NCI-H1048 (cell line): Measurements from ENCODE around the gene KIAA0586.
"Not testable (repeated sequence)": the region's sequence is repeated elsewhere in the genome, so short reads cannot be mapped to it uniquely, and the experiment has no call there.

ENCODE experiments used
- DNase-seq: peaks from one replicate; lab custom pipeline; 2025; lab: John Stamatoyannopoulos, UW

KIAA0586 gene

DNA sequence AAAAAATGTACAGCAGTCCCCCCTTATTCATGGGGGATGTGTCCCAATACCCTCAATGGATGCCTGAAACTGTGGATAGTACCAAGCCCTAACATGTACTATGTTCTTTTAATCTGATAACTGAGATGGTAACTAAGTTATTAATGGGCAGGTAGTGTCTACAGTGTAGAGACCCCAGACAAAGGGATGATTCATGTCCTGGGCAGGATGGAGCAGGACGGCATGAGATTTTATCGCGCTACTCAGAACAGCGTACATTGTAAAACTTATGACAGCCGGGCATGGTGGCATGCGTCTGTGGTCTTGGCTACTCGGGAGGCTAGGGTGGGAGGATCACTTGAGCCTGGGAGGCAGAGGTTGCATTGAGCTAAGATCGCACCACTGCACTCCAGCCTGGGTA, 37.1 kb downstream of the KIAA0586 start:
- DNase-seq = no peak

DNA sequence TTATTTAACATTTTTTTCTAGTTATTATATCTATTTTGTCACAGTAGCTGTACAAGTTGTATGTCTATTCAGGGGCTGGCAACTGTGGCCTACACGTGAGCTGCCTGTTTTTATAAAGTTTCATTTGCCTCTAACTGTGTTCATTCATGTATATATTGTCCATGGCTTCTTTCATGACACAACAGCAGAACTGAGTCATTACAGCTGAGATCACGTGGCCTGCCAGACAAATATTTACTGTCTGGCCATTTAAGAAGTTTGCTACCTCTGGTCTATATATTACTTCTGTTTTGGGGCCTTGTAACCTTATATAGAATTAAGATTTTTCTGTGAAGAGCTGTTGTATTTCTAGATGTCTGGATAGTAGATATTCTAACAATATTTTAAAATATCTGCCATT, 37.9 kb downstream of the KIAA0586 start:
- no peak for DNase-seq

DNA sequence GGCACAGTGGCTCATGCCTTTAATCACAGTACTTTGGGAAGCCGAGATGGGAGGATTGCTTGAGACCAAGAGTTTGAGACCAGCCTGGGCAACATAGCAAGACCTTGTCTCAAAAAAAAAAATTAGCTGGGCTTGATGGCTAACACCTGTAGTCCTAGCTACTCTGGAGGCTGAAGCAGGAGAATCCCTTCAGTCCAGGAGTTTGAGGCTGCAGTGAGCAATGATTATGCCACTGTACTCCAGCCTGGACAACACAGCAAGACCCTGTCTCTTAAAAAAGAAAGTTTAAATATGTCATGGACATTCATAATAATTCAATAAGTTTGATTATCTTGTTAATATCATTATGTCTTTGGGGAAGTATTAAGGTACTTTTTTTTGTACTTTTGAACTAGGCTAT, 38.9 kb downstream of the KIAA0586 start:
- DNase-seq = no peak

DNA sequence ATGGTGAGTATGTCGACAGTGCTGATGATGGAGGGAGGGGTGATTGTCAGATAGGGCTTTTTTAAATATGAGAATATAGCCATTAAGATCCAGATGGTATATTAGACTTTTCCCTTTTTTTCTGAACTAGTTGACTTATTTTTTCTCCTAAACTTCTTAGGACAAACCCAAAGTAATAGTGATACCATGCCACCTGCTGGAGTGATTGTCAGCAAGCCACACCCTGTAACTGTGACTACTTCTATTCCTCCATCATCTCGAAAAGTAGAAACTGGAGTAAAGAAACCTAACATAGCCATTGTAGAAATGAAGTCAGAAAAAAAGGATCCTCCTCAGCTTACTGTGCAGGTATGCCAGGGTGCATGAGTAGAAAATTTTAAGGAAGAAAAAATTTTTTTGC, 40.1 kb downstream of the KIAA0586 start:
- no peak for DNase-seq

DNA sequence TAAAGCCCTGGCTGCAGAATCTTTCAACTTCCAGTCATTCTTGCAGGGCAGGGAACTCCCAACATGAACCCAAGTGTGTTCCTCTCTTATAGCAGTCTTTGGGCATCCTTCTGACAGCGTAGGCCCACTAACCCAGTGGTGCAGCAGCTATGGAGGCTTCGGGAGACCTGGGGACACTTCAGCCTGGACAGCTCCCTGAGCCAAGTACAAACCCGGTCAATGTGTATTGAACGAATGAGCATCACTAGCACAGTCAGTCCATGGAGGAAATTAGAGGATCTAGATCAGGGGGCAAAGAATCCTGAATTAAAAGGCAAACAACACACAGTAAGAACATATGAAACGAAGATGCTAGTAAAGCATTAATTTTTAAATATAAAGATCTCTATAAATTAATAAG, 41.8 kb downstream of the KIAA0586 start:
- no peak for DNase-seq

DNA sequence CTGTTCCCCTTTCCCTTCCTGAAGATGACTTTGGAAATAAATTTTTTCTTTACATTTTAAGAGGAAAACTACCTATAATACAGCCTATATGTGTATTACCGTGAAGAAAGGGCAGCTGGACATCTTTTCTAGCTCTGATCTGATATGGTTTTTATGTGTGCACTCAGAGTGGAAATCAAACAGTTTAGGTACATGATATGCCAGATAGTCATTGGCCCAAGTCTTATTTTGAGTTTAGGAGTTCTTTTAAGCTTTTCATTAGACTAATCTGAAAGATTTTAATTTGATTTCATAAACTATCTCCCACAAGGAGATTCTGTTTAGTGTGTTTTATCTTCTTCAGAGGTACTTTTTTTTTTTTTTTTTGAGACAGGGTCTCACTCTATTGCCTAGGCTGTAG, 48.8 kb downstream of the KIAA0586 start:
- no peak for DNase-seq

DNA sequence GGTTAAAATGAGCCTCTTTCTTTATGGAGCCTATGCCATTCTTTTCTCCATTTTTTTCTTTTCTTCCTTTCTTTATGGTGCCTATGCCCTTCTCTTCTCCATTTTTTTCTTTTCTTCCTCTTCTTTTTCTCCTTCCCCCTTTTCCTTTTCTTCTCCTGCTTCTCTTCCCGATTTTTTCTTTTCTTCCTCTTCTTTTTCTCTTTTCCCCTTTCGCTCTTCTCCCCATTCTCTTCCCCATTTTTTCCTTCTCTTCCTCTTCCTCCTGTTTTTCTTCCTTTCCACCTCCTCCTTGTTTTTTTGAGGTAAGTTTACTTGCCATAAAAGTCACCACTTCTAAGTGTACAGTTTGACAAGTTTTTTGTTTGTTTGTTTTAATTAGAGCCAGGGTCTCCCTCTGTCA, 50.1 kb downstream of the KIAA0586 start:
- no peak for DNase-seq

DNA sequence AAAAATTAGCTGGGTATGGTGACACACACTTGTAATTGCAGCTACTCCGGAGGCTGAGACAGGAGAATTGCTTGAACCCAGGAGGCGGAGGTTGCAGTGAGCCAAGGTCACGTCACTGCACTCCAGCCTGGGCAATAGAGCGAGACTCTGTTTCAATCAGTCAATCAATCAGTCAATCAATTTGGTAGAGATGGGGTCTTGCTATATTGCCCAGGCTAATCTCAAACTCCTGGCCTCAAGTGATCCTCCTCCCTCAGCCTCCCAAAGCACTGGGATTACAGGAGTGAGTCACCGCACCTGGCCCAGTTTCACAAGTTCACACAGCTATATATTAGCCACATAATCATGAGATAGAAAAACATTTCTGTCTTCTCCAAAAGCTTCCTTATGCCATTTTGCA, 50.8 kb downstream of the KIAA0586 start:
- not testable (repeated sequence) for DNase-seq

DNA sequence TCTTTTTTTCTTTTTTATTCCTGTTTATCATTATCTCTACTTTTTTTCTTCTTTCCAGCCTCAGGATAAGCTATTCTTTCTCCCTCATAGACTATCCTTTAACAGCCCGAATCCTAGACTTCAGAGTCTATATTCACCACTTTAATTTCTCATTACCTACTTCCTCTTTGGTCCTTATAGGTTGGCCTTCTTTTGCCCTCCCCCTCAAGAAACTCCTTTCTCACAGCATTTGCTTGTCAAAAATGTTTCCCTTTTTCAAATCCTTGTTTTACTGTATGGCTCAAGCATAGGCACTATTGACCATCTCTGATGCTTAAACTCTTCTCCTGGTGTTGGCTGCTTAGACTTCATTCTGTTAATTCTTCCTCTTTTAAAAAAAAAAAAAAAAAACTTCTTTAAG, 52.5 kb downstream of the KIAA0586 start:
- no peak for DNase-seq

DNA sequence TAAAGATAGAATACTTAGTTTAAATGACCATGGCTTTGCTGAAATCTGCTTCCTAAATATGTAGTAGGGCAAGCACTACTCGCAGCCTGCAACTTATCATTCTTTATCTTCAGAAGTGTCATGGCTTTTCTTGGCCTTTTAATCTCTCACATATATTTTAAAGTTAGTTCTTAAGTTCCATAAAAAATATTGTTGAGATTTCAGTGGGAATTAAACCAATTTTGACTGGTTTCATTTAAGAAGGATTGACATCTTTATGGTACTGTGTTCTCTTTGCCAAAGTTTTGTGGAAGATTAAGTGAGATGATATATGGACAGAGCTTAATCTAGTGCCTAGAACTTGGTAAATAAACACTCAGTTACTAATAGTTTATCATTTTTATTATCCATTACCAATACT, 56.7 kb downstream of the KIAA0586 start:
- no peak for DNase-seq

DNA sequence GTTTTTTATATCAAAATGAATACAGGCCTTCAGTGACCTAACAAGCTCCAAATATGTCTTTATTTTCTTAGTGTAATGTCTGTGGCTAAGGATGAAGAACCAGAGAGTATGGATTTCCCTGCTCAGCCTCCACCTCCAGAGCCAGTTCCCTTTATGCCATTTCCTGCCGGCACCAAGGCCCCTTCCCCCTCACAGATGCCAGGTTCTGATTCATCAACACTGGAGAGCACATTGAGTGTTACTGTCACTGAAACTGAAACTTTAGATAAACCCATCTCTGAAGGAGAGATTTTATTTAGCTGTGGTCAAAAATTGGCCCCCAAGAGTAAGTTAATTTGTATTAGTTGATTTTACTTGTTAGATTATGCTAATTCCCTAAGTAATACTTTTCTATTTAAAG, 61.0 kb downstream of the KIAA0586 start:
- DNase-seq = no peak

DNA sequence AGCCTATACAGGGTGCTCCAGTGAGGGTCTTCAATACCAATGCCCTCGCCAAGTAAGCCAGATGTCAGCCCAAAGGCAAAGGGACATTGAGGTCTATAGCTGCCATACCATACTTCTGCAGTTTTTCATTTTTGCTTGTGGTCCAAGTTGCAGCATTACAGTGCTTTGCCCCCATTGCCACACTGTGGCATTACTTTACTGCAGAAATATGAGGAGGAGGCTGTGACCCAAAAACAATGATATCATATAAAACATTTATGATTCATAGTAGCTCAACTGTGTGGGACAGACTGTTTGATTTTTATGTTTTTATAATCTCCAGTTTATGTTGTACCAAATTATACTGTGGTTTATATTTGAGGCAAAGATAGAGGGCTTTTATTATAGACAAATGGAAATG, 64.1 kb downstream of the KIAA0586 start:
- no peak for DNase-seq

DNA sequence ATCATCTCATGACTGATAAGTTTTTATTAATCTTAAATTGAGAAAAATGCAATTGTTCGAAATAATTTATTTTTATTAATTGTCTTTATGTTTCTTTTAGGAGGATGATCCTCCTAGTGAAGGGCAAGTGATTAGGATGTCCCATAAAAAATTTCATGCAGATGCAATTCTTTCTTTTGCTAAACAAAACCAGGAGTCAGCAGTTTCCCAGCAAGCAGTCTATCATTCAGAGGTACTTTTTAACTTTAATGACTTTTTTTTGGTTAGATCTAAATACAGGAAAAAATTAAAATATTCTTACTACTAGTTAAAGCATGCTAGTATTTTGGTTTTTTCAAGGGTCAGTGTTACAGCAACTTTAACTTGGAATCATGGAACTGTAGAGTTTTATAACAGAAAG, 64.5 kb downstream of the KIAA0586 start:
- DNase-seq = no peak

DNA sequence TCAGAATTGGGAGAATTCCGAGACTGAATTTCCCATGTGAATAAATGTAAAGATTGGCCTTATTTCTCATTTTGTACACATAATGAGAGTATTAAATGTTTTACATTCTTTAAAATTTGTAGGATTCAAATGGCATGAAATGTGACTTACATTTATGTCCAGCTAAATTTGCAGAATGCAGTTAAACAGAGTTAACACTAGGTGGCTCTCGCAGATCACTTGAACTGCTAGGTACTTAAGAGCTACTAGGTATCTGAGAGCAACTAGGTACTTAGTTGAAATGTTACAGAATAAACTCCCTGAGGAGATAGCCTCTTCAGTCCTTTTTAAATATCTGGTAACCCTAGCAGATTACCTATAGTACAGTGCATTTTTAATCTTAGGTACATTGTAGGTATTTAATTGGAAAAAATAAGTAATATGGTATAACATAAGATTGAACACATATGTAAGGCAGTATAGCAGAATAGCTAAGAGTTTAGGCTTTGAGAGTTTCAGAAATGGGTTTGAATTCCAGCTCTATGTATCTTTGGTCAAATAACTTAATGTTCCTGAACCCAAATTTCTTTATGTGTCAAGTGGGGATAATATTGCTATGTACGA, 73.8 kb downstream of the KIAA0586 start:
- peak; percentile 25 for DNase-seq

DNA sequence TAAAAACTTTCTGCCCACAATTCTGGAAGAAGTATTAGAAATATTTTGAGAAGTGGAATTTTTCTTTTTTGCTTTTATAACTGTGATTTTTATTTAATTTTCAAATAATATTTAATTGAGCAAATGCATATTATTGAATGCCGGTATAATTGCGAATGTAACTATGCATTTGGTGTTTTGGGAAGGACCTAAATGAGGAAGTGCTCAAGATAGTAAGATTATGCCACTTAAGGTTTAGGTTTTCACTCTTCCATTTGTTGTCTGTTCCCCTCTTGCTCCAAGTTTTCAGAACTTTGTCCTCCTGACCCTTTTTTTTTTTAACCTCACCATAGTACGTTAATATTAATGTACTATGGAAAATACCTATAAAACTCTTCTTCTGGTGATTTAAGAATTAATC, 85.8 kb downstream of the KIAA0586 start:
- no peak for DNase-seq

DNA sequence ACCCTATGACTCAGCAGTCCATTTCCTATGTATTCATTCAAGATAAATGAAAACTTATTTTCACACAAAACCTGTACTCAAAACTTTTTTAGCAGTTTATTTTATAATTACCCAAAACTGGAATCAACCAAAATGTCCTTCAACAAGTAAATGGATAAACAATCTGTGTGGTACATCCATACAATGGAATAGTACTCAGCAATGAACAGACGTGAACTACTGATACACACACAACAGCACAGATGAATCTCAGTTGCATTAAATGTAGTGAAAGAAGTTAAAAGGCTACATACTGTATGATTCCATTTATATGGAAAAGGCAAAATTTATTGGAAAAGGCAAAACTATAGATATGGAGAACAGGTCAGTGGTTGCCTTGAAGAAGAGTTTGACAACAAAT, 90.1 kb downstream of the KIAA0586 start:
- DNase-seq = no peak

DNA sequence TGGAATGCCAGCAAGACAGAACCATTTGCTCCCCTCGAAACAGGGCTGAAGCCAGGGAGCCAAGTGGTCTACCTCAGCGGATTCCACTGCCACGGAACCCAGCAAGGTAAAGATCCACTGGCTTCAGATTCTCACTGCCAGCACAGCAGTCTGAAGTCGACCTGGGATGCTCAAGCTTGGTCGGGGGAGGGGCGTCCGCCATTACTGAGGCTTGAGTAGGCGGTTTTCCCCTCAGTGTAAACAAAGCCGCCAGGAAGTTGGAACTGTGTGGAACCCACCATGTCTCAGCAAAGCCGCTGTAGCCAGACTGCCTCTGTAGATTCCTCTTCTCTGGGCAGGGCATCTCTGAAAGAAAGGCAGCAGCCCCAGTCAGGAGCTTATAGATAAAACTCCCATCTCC, 98.2 kb downstream of the KIAA0586 start:
- DNase-seq = not testable (repeated sequence)

DNA sequence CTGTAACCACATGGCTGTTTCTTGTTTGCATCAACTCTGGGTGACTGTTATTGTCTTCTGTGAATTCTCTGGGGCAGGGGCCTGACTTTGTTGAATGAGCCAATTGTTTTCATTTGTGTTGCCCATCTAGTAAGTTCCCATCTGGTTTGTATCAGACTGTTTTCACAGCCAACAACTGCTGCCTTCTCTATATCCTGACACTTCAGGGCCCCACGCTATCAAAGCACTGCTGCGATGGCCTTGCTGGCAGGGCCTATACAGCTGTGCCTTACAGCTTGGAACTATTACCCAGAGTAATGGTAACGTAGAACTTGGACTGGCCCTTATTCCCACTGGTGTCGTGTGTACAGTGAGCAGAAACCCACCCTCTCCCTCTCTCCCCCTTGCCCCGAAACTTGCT, 105.9 kb downstream of the KIAA0586 start:
- no peak for DNase-seq

DNA sequence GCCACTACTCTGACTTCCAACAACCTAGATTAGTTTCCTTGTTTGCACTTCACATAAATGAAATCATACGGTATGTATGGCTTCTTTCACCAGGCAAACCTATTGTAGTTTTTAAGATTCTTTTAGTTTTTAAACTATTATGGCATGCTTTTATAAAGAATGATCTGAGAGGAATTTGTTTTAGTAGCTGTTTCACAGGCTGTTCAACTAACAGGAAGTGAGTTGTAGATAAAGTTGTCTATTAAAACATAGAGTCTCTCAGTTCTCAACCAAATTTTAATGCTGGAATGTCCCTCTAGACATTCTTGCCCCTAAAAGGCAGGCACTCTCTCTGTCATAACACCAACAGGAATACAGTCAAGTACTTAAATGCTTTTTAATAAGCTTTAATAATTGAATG, 107.5 kb downstream of the KIAA0586 start:
- no peak for DNase-seq

DNA sequence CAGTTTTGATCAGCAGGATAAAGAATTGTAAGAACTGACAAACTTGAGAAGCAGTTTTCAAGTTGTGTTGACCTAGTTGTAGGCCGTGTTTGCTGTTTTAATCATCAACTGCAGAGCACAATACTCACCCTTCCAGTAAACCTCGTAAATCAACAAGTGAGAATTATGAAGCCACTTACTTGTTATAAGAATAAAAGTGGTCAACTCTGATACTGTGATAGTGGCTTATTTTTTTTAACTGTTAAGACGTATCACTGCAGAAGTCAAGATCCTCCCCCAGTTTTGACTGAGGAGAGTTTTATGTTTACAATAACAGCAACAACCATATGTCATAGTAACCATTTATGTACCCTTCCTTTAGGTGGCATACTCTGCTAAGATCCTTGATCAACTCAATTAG, 109.5 kb downstream of the KIAA0586 start:
- DNase-seq = no peak

DNA sequence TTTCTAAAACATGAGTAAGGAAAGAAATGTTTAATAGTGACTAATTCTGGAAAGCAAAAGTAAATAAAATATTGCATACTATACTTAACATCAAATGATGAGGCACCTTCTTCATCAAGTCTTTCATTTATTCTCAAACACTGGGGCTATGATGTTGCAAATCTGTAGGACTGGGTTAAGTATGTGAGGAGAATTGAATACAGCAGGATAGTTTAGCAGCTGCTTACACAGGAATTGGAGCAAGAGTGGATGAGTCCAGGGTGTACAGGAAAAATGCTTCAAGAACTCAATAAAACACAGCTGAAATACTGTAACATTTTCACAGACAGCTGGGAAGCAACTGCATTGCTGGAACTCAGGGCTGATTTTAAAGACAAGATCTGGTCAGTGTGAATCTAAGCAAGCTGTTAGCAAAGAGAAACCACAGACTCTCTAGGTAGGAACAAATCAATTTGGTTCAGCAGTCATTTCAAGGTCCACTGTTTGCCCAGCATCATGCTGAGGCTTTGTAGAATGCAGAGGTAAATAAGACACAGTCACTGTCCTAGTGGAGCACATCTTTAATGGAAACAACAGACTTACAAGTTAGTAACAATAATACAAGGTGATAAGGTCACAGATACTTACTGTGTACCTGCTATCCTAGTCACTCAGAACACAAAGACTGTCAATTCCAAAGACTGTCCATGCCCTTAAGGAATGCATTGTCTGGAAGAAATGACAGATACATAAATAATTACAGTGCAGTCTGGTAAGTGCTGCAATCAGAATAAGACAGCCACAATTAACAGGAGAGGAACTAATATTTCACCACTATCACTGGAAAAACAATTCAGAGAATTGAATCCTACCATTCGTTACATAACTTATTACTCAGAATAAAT, 113.5 kb downstream of the KIAA0586 start:
- DNase-seq = no peak

DNA sequence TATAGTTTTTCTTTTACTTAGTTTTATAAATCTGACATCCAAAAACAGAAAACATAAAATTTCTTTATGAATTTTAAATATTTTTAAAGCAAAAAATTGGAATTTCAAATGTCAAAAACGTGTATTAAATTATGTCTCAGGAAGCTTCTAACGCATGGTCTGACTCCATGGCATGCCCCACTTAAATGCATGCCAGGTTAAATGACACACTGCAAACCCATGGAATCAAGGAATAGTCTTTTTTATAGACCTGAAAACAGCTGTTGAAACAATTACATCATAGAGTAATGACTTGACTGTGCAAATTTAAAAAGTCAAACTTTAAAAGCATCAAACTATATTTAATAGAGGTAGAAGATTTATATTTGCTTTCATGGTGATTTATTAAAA, 114.1 kb downstream of the KIAA0586 start:
- DNase-seq = no peak

DNA sequence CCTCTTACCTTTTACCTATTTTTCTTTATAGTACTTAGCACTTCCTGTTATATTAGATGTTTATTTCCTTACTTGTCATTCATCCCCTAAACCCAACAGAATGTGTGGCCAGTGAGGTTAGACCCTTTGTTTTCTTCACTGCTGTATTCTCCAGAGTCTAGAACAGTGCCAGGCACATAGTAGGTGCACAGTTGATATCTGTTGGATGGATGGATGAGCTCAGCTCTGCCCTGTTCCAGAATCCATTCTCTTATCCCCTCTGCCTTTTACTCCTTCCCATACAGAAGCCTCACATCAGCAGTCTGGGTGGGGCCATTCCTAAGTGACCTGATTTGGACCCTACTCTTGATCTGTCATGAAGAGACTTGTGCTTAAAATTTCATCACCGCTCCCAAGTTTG, 115.7 kb downstream of the KIAA0586 start:
- DNase-seq = no peak

DNA sequence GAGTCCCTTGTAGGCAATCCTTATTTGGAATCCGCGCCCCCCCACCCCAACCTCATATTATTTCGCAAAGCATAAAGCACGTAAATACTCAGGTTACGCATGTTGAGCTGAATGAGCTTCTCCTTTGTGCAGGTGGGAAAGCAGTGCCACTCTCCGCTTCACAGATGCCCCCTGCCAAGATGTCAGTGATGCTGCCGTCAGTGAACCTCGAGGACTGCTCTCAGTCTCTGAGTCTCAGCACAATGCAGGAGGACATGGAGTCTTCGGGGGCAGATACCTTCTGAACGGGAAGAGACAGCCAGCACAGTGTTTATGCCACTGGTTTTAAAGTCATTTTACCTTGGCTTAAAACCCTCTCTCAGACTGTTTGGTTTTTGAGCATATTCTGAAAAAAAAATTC, 120.1 kb downstream of the KIAA0586 start:
- no peak for DNase-seq
